HFFc6 (cell line): Measurements from ENCODE around the gene PDRG1. TPM values are rescaled to one million over a fixed set of nuclear protein-coding genes. Genes with fewer than 3 reads are reported as not detected.

Experiments used
- DNase-seq: peaks from one replicate; pipeline ENCODE4 v3.0.0-alpha.2; 2018
- H3K27ac Mint-ChIP-seq: 2 replicates; pipeline ENCODE4 v1.8.0; 2020; ENCODE audit warnings: mild to moderate bottlenecking, mixed read lengths
- H3K27me3 Mint-ChIP-seq: 2 replicates; pipeline ENCODE4 v1.8.0; 2021; ENCODE audit warnings: mild to moderate bottlenecking, moderate library complexity, mixed read lengths; ENCODE audit not compliant: insufficient read depth
- H3K36me3 Mint-ChIP-seq: 2 replicates; pipeline ENCODE4 v1.8.0; 2021; ENCODE audit warnings: low read depth, mixed read lengths
- H3K4me1 Mint-ChIP-seq: 2 replicates; pipeline ENCODE4 v1.8.0; 2020; ENCODE audit warnings: low read depth, mixed read lengths
- H3K4me3 Mint-ChIP-seq: 2 replicates; pipeline ENCODE4 v1.8.0; 2020; ENCODE audit warnings: mild to moderate bottlenecking, moderate library complexity, mixed read lengths
- H3K9me3 Mint-ChIP-seq: 2 replicates; pipeline ENCODE4 v1.8.0; 2020; ENCODE audit warnings: mild to moderate bottlenecking, mixed read lengths
- CTCF ChIP-seq: fragments of 200-600 bp; sonication (generic); IDR thresholded peaks from 2 replicates; pipeline ENCODE4 v1.5.0; 2021; ENCODE audit warnings: antibody characterized with exemption, mild to moderate bottlenecking
- total RNA-seq, 6 experiments: library from RNA; stranded (reverse); fragmentation: NEBNext Ultra II Directional; extraction: Animal tissue kit (Norgen Biotek cat#: 25700); gene quantifications; 2 replicates in 1 of 6; 3 replicates in 5 of 6; pipeline ENCODE4 v1.2.3, GENCODE V29; 2021

PDRG1 gene
- total RNA-seq, 6 experiments from 2014 or later = 12.2 to 17.1 (median 13.1) TPM

GRCh38 chr20:31990641-31991338 is 38.9 kb upstream of the PDRG1 start:
- Mint-ChIP-seq H3K36me3 (no peaks in the 10 kb centered on the region), H3K4me1 (no peaks in the 10 kb centered on the region; the same call in 1 of the 2 replicates), H3K9me3 (no peaks in the 10 kb centered on the region), H3K27ac (no peak overlapping the region), H3K4me3 (no peak overlapping the region), H3K27me3 (peaks cover 25% of the 10 kb centered on the region)
- DNase-seq = no peak
- TF ChIP-seq CTCF = no peak

- TF ChIP-seq CTCF = no peak
- Mint-ChIP-seq H3K4me1 (no peaks in the 10 kb centered on the region; the same call in 1 of the 2 replicates), H3K4me3 (no peak overlapping the region), H3K36me3 (no peaks in the 10 kb centered on the region), H3K27ac (no peak overlapping the region), H3K9me3 (no peaks in the 10 kb centered on the region), H3K27me3 (peaks cover 28% of the 10 kb centered on the region)
- no peak for DNase-seq
Observed at GRCh38 chr20:31989030-31989645, 37.3 kb upstream of the PDRG1 start.

GRCh38 chr20:31988430-31989015 is 36.7 kb upstream of the PDRG1 start:
- H3K36me3 Mint-ChIP-seq = no peaks in the 10 kb centered on the region
- no peak for TF ChIP-seq CTCF
- H3K27ac Mint-ChIP-seq = no peak overlapping the region
- H3K4me3 Mint-ChIP-seq = no peak overlapping the region
- no peak for DNase-seq
- H3K27me3 Mint-ChIP-seq = peaks cover 25% of the 10 kb centered on the region
- no peaks in the 10 kb centered on the region; the same call in 1 of the 2 replicates for H3K4me1 Mint-ChIP-seq
- H3K9me3 Mint-ChIP-seq = no peaks in the 10 kb centered on the region

GRCh38 chr20:31987744-31988143 is 35.9 kb upstream of the PDRG1 start:
- no peak for TF ChIP-seq CTCF
- no peak overlapping the region for H3K27ac Mint-ChIP-seq
- peaks cover 24% of the 10 kb centered on the region for H3K27me3 Mint-ChIP-seq
- no peak overlapping the region for H3K4me3 Mint-ChIP-seq
- peak; percentile 31 for DNase-seq
- H3K4me1 Mint-ChIP-seq = no peaks in the 10 kb centered on the region; the same call in 1 of the 2 replicates
- H3K36me3 Mint-ChIP-seq = no peaks in the 10 kb centered on the region
- no peaks in the 10 kb centered on the region for H3K9me3 Mint-ChIP-seq

GRCh38 chr20:31984981-31985471 is 33.2 kb upstream of the PDRG1 start:
- Mint-ChIP-seq H3K27ac (no peak overlapping the region), H3K4me3 (no peak overlapping the region), H3K4me1 (no peaks in the 10 kb centered on the region; the same call in 1 of the 2 replicates), H3K27me3 (peaks cover 33% of the 10 kb centered on the region), H3K36me3 (no peaks in the 10 kb centered on the region), H3K9me3 (no peaks in the 10 kb centered on the region)
- no peak for DNase-seq
- TF ChIP-seq CTCF = no peak
